Stimulated activated CD4-positive, alpha-beta T cell treated with anti-CD3 and anti-CD28 coated beads, Interleukin-12 subunit alpha, Interleukin-12 subunit beta, amount 100 ng/mL, for 4 hours (primary cell): ENCODE results near the gene CCDC174.
"Not testable (repeated sequence)": the region's sequence is repeated elsewhere in the genome, so short reads cannot be mapped to it uniquely, and the experiment has no call there.

Source experiments
- DNase-seq: peaks from one replicate; pipeline ENCODE4 v3.0.0-alpha.2; 2020

The CCDC174 gene

DNA sequence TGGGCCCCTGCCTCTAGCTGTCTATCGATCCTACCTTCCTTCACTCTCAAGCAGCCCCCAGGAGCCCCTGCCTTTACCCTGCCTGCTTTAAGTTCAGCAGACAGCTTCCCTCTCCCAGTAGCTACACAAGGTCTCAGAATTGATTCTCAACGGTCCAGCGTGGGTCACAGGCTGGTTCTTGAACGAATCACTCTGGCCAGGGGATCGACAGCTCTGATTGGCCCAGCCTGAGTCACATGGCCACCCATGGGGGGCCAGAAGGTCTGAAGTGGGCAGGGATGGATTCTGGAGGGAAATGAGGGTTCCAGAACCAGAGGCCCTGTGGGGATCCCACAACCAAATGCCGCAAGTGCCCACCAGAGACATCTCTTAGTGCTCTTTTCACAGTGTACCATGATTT lies 23.7 kb upstream of the CCDC174 start:
- no peak for DNase-seq

DNA sequence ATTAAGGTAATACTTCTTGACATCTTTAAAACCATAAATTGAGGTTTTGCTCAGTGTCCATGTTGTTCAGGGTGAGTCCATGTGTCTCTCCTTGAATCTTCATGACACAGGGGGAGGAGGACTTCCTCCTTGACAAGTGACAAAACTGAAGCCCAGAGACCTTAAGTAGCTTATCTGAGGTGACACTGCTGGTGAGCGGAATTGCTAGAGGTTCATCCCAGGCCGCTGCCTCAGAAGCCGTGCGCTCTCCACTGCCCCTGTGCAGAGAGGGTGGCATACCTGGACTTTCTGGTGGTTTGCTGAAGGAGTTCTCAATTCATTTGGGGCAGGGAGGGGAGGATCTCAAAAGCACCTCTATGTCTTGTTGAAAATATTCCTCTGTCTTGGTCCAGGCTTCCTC lies 23.2 kb upstream of the CCDC174 start:
- no peak for DNase-seq

DNA sequence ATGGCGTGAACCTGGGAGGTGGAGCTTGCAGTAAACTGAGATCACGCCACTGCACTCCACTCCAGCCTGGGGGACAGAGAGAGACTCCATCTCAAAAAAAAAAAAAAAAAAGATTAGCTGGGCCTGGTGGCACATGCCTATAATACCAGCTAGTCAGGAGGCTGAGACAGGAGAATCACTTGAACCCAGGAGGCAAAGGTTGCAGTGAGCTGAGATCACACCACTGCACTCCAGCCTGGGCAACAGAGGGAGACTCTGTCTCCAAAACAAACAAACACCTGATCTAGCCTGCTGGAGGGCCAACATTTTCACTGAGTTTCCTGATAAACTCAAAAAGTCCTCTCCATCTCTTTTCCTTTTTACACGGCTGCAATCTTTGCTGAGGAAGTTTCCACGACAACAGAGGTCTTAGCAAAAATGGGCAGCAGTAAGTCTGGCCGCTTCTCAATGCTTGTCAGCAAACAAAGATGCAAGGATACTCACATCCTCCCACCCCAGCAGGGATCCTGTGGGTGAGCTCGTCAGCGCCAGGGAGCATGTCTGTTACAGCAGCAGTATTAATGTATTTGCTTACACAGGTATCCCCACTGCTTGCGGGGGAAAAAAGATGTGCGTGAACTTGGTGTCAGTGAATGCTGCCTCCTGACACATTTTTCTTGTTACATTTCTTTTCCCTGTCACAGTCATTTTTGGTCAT lies 21.0 kb upstream of the CCDC174 start:
- DNase-seq: no peak

DNA sequence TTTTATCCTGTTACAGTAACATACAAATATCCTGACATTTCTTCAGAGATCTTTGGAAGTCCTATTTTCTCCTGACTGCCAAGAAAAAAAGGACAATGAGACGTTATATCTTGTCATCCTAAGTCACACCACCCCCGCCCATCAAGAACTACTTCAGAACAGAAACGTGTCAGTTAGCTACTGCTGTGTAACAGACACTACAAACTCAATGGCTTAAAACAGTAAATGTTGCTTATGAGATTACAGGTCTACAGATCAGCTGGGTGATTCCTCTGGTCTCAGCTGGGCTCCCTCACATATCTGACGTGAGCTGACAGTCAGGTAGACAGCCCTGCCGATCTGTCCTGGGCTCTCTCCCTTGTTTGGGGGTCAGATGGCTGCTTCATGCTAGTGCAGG lies 20.5 kb upstream of the CCDC174 start:
- no peak for DNase-seq

DNA sequence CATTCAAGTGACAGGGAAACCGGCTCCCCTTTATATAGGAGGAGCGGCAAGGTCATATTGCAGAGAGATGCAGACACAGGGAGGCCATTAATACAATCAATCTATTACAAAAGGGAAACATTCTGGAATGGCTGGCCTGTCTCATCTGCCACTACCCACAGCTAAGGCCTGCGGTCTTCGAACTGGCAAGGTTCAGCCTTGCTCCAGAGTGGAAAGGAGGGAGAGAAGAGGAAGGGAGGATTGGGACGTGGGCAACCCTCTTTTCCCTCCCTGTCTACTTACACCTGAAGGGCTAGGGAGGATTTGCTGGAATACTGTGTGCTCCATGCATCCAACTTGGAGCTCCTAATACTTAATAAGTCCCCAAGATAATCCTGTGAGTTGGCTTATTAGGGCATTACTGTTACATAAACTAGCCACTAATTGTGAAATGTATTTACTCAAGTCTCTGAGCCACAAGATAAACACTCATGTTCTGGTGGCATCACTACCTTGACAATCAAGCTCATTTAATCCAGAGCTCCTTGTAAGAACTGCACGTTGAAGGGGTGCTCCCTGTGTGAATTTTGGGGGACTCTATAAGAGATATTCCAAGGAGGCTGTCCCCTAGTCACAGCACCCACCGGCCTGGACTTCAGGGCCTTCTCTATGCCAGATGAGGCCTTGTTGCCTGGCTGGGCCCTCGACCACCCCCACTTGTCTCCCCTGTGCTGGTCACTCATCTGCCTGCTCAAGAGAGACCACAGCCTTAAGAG lies 19.7 kb upstream of the CCDC174 start:
- no peak for DNase-seq

DNA sequence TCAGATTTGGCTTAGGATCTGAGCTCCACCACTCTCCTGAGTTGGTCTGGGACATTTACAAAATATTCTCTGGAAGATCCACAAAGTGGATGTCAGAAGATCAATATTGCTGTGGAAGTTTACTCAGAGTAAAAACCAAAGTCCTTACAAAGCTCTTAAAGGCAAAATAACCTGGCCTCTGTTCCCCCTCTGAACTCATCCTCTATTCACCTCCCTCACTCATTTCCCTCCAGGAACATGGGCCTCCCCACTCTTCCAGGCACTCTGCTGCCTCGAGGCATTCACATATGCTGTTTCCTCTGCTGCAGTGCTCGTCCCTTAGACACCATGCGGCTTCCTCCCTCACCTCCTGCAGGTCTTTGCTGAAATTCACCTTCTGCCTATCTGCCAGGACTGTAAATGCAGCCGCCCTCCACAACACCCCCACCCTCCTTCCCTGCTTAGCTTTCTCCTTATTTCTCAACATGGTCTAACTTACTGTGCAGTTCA lies 19.1 kb upstream of the CCDC174 start:
- DNase-seq: no peak

DNA sequence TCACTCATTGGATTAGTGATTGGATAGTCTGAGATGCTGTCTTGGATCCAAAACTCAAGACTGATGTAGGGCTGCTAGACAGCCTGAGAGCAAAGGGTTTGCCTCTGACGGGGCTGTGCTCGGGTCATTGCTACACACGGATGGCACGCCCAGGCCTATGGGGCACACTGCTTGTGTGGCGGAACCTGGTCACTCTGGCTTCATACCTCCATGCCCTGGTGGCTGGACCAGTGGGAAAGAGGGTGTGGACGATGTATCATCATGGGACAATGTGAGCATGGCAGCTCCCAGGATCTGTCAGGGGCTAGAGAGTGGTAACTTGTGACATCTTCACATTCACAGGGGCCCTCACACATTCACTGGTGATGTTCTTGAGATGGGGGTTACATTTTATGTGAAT lies 18.1 kb upstream of the CCDC174 start:
- DNase-seq: no peak

DNA sequence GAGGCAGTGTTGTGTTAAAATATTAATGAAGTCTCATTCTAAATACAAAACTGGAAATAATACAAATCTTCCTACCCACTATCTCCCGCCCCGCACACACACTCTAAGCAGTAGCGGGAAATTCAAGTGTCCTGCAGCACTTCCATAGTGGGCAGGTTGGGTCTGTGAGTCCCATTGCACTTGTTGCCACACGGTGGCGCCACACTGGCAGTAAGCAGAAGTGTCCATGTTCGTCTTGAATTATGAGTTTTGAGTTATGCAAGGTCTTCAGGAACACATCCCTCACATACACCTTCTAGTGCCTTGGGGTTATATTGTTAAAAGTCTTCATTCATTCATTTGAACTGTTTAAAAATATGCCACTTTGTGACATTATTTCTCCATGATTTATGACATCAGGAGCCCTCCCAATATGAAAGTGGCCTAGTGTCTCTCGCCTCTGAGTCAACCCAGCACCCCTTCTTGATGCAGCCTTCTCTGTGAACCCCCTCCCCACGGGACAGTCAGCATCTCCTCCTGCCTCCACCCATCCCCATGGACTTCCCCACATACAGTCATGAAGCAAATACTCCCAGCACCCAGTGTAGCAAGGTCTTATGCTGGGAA lies 17.6 kb upstream of the CCDC174 start:
- DNase-seq: peak; percentile 45

DNA sequence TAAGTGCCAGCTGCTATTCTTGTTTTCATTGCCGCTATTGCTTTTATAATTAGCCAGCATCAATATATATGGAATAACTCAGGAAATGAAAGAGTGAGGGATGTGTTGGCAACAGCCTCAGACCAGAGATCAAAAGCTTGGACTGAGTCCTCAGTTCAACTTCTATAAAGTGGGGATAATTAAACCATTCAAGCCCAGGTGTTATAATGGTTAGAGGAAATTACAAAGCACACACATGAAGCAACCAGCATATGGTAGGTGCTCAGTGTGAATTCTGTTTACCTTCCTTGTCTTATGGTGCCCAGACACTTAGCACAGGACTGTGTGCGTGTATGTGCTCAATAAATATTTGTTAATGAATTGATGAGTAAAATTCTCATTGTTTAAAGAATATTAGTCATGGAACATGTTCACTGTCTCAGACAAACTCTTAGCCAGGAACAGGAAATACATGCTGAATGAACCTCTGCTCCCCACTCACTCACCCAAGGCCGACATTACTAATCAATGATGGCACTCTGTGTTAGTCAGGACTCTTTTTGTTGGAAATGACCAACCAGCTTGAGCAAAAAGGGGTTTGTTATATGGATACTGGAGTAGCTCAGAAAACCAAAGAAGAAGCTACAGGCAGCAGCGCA lies 16.7 kb upstream of the CCDC174 start:
- no peak for DNase-seq

DNA sequence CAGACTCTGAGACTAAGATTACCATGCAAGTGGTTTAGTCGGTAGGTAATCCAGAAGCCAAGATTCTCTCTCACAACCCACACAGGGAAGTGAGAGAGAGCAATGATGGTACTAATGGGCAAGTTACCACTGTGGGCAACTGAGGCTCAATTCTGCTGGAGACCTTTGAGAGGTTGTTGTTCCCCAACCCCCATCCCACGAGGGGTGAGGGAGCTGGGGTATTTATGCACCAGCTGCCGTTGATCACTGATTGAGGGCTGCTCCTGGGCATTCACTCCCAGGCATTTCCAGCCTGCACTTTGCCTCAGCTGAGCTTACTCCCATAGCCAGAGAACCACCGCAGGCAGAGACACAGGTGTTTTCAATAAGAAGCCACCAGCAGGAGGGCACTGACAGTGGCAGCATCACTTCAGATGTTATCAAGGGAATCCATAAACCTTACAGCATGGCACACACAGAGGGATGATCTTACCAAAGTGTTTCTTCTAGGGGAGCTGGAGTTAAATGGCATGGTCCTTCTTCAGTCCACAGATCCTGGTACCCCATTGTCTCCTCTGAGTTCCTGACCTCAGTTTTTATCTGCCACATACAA lies 15.0 kb upstream of the CCDC174 start:
- no peak for DNase-seq

DNA sequence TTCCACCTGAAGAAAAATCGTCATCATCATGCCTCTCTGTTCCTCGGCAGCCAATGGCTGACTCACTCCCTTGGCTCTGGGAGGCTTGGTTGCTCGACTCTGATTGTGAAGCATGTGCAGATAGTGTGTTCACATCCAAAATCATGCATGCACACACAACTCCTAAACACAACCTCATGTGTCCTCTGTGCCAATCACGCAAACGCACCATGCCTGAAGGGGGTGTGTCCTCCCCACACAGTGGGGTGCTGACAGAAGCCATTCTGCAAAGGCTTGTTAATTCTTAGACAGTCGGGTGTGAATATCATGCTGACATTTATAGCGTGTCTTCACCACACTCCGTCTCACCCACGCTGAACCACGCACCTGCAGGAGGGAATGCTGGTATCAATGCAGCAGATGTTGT lies 11.4 kb upstream of the CCDC174 start:
- no peak for DNase-seq

DNA sequence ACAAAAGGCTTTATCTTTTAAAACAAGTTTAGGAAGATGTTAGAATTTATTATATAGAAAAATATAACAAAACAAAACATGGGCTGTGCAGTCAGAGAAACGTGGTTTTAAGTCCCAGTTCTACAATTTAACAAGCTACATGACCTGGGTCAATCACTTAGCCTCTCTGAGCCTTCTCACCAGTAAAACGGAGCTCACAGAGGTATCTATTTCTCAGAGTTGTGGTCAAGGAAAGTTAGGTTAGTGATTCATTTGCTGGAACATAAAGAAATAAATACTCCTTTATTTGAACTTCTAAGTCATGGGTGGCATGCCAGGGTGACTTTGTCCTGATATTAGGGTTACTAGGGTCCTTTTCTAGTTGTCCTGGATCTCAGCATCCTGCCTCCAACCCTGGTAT lies 10.8 kb upstream of the CCDC174 start:
- no peak for DNase-seq

DNA sequence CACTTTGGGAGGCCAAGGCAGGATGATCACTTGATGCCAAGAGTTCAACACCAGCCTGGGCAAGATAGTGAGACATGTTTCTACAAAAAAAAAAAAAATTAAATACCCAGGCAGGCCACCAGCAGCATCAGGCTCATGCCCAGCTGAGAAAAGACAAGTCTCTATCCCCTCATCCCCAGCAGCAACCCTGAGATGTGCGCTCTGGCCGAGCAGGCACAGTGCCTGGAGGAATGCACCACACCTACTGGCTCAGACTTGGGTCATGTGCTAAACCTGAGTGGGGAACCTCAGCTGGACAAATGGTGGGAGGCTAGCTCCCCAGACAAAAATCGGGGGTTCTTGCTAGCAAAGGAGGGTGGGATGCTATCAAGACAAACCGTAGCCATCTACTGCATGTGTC lies 10.2 kb upstream of the CCDC174 start:
- DNase-seq: no peak

DNA sequence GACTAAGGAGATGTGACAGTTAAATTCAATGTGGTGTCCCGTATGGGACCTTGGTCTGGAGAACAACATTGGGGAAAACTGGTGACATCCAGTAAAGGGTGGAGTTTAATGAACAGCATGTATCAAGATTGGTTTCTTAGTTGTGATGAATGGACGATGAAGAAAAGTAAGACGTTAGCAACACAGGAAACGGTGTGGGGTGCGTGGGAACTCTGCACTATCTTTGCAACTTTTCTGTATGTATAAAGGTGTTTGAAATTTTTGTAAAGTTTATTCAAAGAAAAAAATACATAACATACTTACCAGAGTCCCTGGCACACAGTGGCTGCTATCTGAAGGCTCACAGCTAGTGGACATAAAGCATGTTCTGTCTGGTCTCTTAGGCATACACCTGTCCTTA lies 6.1 kb upstream of the CCDC174 start:
- DNase-seq: no peak

DNA sequence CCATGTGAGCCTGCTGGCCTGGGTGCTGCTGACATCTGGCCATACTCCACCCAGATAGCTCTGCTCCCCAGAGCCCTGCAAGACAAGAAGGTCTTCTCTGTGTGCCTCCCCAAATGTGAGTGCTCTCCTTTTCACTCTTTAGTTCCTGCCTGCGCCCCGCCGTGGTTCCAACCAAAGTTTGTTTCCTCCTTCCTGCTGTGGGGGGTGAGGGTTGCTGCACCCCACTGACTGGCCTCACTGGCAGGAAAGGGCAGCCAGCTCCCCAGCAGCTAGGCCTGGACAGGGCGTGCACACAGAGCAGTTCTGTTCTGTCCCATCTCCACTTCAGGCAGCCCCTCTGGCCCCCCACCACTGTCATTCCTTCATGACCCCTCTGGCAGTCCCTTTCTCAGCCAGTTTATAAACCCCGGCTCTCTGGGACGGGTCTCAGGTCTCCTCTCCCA lies 5.4 kb upstream of the CCDC174 start:
- DNase-seq: no peak

DNA sequence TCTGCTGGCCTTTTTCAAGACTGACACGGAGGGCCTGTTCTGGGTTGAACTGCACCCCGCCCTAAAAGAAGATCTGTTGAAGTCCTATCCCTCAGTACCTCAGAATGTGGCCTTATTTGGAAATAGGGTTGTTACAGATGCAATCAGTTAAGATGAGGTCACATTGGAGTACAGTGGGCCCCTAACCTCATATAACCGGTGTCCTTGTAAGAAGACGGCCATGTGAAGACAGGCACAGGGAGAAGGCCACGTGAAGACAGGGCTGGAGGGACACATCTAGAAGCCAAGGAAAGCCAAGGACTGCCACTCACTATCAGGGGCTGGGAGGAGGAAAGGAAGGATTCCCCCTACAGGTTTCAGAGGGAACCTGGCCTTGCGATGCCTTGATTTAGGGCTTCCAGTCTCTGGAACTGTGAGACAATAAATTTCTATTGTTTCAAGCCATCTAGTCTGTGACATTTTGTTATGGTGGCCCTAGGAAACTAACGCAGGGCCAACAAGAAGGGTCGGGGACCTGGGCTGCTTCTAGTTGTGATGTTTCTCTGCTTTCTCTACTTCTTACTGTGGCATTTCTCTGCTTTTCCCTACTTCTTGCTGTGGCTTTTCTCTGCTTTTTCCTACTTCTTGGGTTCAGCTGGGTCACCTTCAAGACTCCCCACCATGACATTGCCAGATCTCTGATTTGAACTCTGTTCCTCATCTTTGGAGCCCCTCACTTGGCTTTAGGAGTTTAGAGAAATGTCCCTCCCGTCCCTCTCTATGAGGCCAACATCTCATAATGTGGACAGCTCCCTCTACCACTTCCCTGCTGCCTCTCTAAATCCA lies 4.8 kb upstream of the CCDC174 start:
- no peak for DNase-seq

DNA sequence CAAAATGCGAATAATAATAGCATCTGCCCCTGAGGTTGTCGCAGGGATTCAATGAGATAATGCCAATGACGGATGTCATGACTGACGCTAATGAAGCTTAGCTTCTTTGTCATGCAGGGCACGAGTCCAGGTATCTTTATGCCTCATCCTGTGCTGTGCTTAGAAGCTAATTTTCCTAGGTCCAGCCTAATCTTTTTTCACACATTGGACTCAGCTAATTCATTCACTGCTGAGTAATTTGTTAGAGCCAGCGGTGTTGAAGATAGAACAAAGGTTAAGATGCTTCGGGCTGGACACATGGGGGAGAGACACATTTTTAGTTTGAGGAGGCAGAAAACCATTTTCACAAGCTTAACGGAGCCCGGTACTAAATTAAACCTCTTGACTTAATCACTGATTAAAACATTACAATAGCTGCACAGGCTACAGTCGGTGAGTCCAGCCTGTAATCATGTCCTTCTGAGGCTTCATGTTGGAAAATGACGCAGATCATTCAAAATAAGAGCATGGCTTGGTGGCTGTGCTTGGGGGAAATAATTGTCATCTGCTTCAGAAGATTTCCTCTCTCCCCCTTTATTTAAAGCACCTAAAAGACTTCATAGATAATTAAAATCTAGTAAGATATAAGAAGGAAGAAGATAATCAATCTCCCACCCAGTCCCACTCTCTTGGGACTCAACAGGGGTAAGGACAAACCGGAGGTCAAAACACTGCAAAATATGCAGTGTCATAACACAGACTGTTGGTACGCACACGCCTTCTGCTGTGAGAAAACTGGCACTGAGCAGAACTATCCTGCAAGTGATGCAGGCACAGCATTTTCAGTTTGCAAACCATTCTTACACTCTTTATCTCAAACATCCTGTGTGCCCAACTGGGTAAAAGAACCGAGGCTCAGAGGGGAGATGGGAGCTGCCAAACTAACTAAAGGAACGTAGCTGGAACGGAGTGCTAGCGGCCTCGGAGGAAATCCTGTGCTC lies 3.3 kb upstream of the CCDC174 start:
- no peak for DNase-seq

DNA sequence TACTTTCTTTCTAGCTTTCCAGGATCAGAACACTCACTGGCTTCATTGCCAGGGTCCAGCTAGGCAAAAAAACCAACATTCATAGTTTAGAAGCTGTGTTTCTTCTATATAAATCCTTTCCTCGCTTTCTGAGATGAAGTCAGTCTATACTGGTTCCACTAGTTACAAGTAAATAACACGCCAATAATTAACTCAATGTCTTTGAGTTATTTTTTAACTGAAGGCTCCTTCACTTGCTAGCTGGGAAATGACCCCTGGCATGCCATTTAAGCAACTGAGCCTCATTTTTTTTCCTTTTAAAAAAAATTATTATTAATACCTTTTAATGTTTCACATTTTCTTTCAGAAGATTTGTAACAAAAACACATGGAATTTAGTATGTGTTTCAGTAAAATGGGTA lies 2.1 kb upstream of the CCDC174 start:
- no peak for DNase-seq

DNA sequence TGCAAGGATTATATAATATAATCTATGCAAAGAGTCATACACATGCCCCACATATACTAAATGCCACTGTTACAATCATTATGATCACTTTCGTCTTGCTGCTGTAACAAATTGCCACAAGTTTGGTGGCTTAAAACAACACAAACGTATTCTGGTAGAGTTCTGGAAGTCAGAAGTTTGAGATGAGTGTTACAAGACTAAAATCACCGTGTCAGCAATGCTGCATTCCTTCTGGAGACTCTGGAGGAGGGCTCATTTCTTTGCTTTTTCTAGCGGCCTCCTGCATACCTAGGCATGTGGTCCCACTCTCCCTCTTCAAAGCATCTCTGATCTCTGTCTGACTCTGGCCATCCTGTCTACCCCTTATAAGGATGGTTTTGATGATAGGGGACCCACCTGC lies 1.4 kb upstream of the CCDC174 start:
- DNase-seq: no peak

DNA sequence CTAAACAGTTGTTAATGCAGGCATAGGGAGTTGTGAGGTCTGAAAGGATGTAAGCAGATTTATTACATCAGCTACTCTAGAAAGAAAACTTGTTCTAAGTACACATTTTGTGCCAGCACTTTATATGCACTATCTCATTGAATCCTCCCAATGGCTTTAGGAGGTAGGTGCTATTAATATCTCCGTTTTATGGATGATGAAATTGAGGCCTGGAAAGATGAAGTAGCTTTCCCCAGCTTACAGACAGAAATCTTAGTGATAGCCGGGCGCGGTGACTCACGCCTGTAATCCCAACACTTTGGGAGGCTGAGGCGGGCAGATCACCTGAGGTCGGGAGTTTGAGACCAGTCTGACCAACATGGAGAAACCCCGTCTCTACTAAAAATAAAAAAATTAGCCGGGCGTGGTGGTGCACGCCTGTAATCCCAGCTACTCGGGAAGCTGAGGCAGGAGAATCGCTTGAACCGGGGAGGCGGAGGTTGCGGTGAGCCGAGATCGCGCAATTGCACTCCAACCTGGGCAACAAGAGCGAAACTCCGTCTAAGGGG lies 872 bp downstream of the CCDC174 start:
- not testable (repeated sequence) for DNase-seq

DNA sequence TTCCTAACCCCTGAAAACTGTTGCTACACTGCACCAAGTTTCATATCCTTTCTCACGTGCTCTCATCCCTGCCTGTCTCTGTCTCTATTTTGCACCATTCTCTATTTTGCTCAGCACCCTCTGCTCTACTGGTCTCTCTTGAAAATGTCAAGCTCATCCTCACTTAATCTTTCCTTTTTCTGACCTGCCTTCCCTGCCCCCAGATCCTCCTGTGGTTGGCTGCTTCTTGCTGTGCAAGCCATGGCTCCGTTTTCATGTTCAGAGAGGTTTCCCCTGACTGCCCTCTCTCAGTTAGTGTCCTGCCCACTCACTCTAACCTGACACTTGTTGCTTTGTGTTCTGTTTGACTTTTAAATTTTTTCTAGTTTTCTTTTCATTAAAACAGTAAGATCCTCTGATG lies 6.0 kb downstream of the CCDC174 start:
- DNase-seq: no peak
